Astrocyte (in vitro differentiated cells and primary cell): ENCODE results near the gene PHF24. TPM values are rescaled to one million over a fixed set of nuclear protein-coding genes. Genes with fewer than 3 reads are reported as not detected.
"Not testable (repeated sequence)": the region's sequence is repeated elsewhere in the genome, so short reads cannot be mapped to it uniquely, and the experiment has no call there.

Experiments
- DNase-seq: peaks from one replicate; pipeline ENCODE4 v3.0.0-alpha.2; 2010; ENCODE audit warnings: low read depth
- FAIRE-seq: peaks from 2 replicates; lab custom pipeline; 2011; peaks lifted over from hg19 to GRCh38; lab: Jason Lieb, UNC
- H2AFZ ChIP-seq: 2 replicates; pipeline ENCODE4 v1.6.0; 2012; ENCODE audit warnings: low read depth, low read length, inconsistent platforms
- H3K27ac ChIP-seq: 2 replicates; pipeline ENCODE4 v1.5.1; 2011; ENCODE audit warnings: low read depth, low read length, inconsistent platforms
- H3K27me3 ChIP-seq: 2 replicates; pipeline ENCODE4 v1.6.0; 2011; ENCODE audit warnings: low read length, inconsistent platforms; ENCODE audit not compliant: insufficient read depth
- H3K36me3 ChIP-seq: 2 replicates; pipeline ENCODE4 v1.5.1; 2011; ENCODE audit warnings: low read length, inconsistent platforms; ENCODE audit not compliant: insufficient read depth
- H3K4me1 ChIP-seq: 2 replicates; pipeline ENCODE4 v1.5.1; 2011; ENCODE audit warnings: low read length, inconsistent platforms; ENCODE audit not compliant: insufficient read depth
- H3K4me2 ChIP-seq: 2 replicates; pipeline ENCODE4 v1.6.0; 2012; ENCODE audit warnings: low read length, inconsistent platforms
- H3K4me3 ChIP-seq: 2 replicates; pipeline ENCODE4 v1.5.1; 2011; ENCODE audit warnings: low read depth, mild to moderate bottlenecking, low read length, inconsistent platforms; ENCODE audit not compliant: insufficient read depth
- H3K79me2 ChIP-seq: 2 replicates; pipeline ENCODE4 v1.6.0; 2012; ENCODE audit warnings: mild to moderate bottlenecking, low read length, inconsistent platforms; ENCODE audit not compliant: insufficient read depth
- H3K9ac ChIP-seq: 2 replicates; pipeline ENCODE4 v1.6.0; 2012; ENCODE audit warnings: mild to moderate bottlenecking, low read length, inconsistent platforms
- H3K9me3 ChIP-seq: 2 replicates; pipeline ENCODE4 v1.5.1; 2012; ENCODE audit warnings: low read depth, mild to moderate bottlenecking, low read length, inconsistent platforms; ENCODE audit not compliant: insufficient read depth
- H4K20me1 ChIP-seq: 2 replicates; pipeline ENCODE4 v1.6.0; 2012; ENCODE audit warnings: low read length, inconsistent platforms; ENCODE audit not compliant: insufficient read depth
- H3K27ac Mint-ChIP-seq: one replicate; pipeline ENCODE4 v1.8.0; 2021; ENCODE audit warnings: mild to moderate bottlenecking, mixed read lengths; ENCODE audit not compliant: unreplicated experiment
- H3K27me3 Mint-ChIP-seq: one replicate; pipeline ENCODE4 v1.8.0; 2021; ENCODE audit warnings: low read depth, mixed read lengths; ENCODE audit not compliant: unreplicated experiment
- H3K36me3 Mint-ChIP-seq: one replicate; pipeline ENCODE4 v1.8.0; 2021; ENCODE audit warnings: low read depth, mixed read lengths; ENCODE audit not compliant: unreplicated experiment
- H3K4me1 Mint-ChIP-seq: one replicate; pipeline ENCODE4 v1.8.0; 2021; ENCODE audit warnings: low read depth, mixed read lengths; ENCODE audit not compliant: unreplicated experiment
- H3K4me3 Mint-ChIP-seq: one replicate; pipeline ENCODE4 v1.8.0; 2021; ENCODE audit warnings: mild to moderate bottlenecking, moderate library complexity, mixed read lengths; ENCODE audit not compliant: unreplicated experiment
- H3K9me3 Mint-ChIP-seq: one replicate; pipeline ENCODE4 v1.8.0; 2021; ENCODE audit warnings: mild to moderate bottlenecking, mixed read lengths; ENCODE audit not compliant: unreplicated experiment
- EZH2 ChIP-seq: IDR thresholded peaks from 2 replicates; pipeline ENCODE4 v1.6.1; 2012; ENCODE audit warnings: mild to moderate bottlenecking, low read length, inconsistent platforms; ENCODE audit not compliant: insufficient read depth
- total RNA-seq: library from RNA; stranded (reverse); gene quantifications from 2 replicates; pipeline ENCODE4 v1.2.1, GENCODE V29; 2021
- TF ChIP-seq, protein P1 (sequence below): IDR thresholded peaks from 2 replicates; pipeline ENCODE4 v1.5.1; 2011; ENCODE audit warnings: low read depth, mild to moderate bottlenecking, inconsistent platforms, low read length, moderate library complexity; ENCODE audit not compliant: insufficient read depth

Gene PHF24
- total RNA-seq, 1 donor from 2014 or later, result 0.16 TPM

DNA sequence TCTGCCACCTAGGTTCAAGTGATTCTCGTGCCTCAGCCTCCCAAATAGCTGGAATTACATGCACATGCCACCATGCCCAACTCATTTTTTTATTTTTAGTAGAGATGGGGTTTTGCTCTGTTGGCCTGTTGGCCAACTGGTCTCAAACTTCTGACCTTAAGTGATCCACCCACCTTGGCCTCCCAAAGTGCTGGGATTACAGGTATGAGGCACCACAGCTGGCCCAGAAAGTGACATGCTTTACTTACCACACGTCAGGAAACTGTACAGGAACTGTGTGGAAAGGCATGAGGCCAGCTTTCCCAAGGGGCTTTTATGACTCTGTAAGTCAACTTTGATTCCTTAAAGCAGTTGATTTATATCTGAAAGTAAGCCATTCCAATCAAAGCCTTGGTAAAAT, 56.4 kb downstream of the PHF24 start:
- TF ChIP-seq, protein P1, sequence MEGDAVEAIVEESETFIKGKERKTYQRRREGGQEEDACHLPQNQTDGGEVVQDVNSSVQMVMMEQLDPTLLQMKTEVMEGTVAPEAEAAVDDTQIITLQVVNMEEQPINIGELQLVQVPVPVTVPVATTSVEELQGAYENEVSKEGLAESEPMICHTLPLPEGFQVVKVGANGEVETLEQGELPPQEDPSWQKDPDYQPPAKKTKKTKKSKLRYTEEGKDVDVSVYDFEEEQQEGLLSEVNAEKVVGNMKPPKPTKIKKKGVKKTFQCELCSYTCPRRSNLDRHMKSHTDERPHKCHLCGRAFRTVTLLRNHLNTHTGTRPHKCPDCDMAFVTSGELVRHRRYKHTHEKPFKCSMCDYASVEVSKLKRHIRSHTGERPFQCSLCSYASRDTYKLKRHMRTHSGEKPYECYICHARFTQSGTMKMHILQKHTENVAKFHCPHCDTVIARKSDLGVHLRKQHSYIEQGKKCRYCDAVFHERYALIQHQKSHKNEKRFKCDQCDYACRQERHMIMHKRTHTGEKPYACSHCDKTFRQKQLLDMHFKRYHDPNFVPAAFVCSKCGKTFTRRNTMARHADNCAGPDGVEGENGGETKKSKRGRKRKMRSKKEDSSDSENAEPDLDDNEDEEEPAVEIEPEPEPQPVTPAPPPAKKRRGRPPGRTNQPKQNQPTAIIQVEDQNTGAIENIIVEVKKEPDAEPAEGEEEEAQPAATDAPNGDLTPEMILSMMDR, result no peak
- no peak for TF ChIP-seq EZH2
- Mint-ChIP-seq H3K9me3 (peaks cover 33% of the 10 kb centered on the region), H3K4me3 (no peak overlapping the region), H3K27me3 (no peaks in the 10 kb centered on the region), H3K4me1 (no peaks in the 10 kb centered on the region), H3K36me3 (peaks cover 57% of the 10 kb centered on the region), H3K27ac (no peak overlapping the region)
- no peaks in the 10 kb centered on the region for H4K20me1 ChIP-seq
- H3K9ac ChIP-seq, result no peak overlapping the region
- FAIRE-seq (no peak), DNase-seq (no peak)
- no peak overlapping the region for H3K27ac ChIP-seq
- no peak overlapping the region for H3K4me3 ChIP-seq
- peaks cover 4% of the 10 kb centered on the region for H3K9me3 ChIP-seq
- no peaks in the 10 kb centered on the region for H3K79me2 ChIP-seq
- H3K27me3 ChIP-seq, result no peaks in the 10 kb centered on the region
- no peaks in the 10 kb centered on the region for H3K4me1 ChIP-seq
- H3K4me2 ChIP-seq, result no peak overlapping the region
- H3K36me3 ChIP-seq, result peaks cover 14% of the 10 kb centered on the region
- H2AFZ ChIP-seq, result no peak overlapping the region

DNA sequence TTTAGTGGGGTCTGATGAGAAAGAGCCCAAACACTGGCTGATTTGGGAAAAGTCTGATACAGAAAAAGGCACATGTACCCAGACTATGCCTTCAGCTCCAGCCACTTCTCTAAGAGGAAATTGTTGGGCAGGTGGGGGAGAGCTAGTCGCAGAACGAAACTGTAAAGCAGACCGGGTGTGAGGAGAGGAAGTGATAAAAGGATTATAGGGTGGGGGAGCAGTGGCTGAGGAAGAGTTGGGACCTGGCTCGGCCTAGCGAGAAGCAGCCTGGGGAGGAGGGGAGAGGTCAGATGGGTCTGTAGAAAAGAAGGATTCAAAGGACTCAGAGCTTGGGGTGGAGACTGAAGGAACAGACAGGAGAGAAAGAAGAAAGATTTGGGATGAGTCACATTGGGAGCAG, 65.4 kb downstream of the PHF24 start:
- H3K27ac ChIP-seq, H3K4me3 ChIP-seq, H3K79me2 ChIP-seq, H3K27me3 Mint-ChIP-seq, FAIRE-seq, H2AFZ ChIP-seq, H3K36me3 ChIP-seq, H3K9me3 ChIP-seq, H4K20me1 ChIP-seq, H3K9me3 Mint-ChIP-seq, H3K9ac ChIP-seq, H3K4me2 ChIP-seq, H3K27ac Mint-ChIP-seq, DNase-seq, H3K27me3 ChIP-seq: not testable (repeated sequence)
- peaks cover 17% of the 10 kb centered on the region for H3K4me1 ChIP-seq
- Mint-ChIP-seq H3K36me3 (peaks cover 56% of the 10 kb centered on the region), H3K4me1 (peaks cover 20% of the 10 kb centered on the region), H3K4me3 (peak overlapping the region; percentile 36)

DNA sequence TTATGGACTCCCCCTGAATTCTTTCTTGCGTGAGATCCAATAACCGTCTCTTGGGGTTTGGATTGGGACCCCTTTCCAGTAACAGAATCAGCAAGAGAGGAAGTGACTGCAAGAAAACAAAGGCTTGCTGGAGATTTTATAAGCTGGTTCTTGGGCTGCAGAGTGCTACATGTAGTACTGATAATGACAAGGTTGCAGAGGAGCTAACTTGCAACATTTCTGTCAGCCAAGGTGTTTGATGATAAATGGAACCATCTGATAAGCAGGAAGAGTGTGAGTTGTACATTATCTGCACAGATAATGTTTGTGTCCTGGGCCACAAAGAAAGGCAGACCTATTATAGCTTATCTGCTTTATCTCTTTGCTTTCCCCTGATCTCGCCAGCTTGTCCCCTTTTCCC, 68.6 kb downstream of the PHF24 start:
- no peaks in the 10 kb centered on the region for H3K27me3 Mint-ChIP-seq
- peaks cover 56% of the 10 kb centered on the region for H3K36me3 Mint-ChIP-seq
- peaks cover 22% of the 10 kb centered on the region for H3K4me1 Mint-ChIP-seq
- H3K4me3 Mint-ChIP-seq, result no peak overlapping the region
- Histone ChIP-seq H3K27ac (no peak overlapping the region), H4K20me1 (no peaks in the 10 kb centered on the region), H3K9me3 (no peaks in the 10 kb centered on the region), H3K4me2 (peak overlapping the region; percentile 36), H3K36me3 (peaks cover 2% of the 10 kb centered on the region), H3K9ac (no peak overlapping the region), H3K4me3 (no peak overlapping the region), H2AFZ (no peak overlapping the region), H3K27me3 (no peaks in the 10 kb centered on the region), H3K4me1 (peaks cover 17% of the 10 kb centered on the region), H3K79me2 (no peaks in the 10 kb centered on the region)
- FAIRE-seq (no peak), DNase-seq (no peak)
- H3K27ac Mint-ChIP-seq, result no peak overlapping the region
- H3K9me3 Mint-ChIP-seq, result peaks cover 3% of the 10 kb centered on the region
- TF ChIP-seq, protein P1, result no peak
- no peak for TF ChIP-seq EZH2
